Effector memory CD8-positive, alpha-beta T cell (primary cell): ENCODE results near the gene GRK1.

Experiments used
- ATAC-seq: fragments of 150-1000 bp; cut with Tn5 transposase; replicated peaks from 2 replicates; pipeline ENCODE4 v1.10.0; 2021; ENCODE audit warnings: mild to moderate bottlenecking, moderate library complexity
- DNase-seq, 3 experiments: peaks; one replicate each; pipeline ENCODE4 v3.0.0; 2021
- H3K27ac Mint-ChIP-seq, 2 donors: one replicate each; pipeline ENCODE4 v1.8.0; 2022; ENCODE audit warnings: mild to moderate bottlenecking in 2 of 2, mixed read lengths in 2 of 2, moderate library complexity in 2 of 2
- H3K27me3 Mint-ChIP-seq, 2 donors: one replicate each; pipeline ENCODE4 v1.8.0; 2022; ENCODE audit warnings: mixed read lengths in 2 of 2
- H3K36me3 Mint-ChIP-seq: one replicate; pipeline ENCODE4 v1.8.0; 2022; ENCODE audit warnings: mild to moderate bottlenecking, moderate library complexity, mixed read lengths; ENCODE audit not compliant: insufficient read depth
- H3K4me1 Mint-ChIP-seq, 2 donors: one replicate each; pipeline ENCODE4 v1.8.0; 2022; ENCODE audit warnings: low read depth in 2 of 2, mixed read lengths in 2 of 2
- H3K4me3 Mint-ChIP-seq, 2 donors: one replicate each; pipeline ENCODE4 v1.8.0; 2022; ENCODE audit warnings: mild to moderate bottlenecking in 2 of 2, mixed read lengths in 2 of 2, moderate library complexity in 2 of 2
- H3K9me3 Mint-ChIP-seq, 2 donors: one replicate each; pipeline ENCODE4 v1.8.0; 2022; ENCODE audit warnings: mixed read lengths in 2 of 2

The GRK1 gene

DNA sequence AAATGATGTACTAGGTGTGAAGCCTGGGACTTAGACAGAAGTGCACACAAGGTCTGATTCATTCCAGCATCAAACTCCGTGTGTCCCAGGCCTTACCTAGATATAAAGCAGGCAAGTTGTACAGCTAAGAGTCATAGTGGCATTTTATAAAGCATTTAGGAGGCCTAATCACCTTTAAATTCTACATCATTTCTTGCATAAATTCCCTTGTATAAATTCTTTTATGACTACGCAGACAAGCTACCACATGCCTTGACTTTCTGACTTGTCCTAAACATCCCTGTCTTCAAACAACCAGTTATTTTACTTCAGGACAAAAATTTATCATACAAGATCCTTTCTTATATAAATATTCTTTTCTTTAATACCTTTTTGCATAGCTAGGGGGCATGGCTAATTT lies 114.6 kb downstream of the GRK1 start:
- ATAC-seq = no peak
- Mint-ChIP-seq H3K4me3 (no peak overlapping the region), H3K36me3 (no peaks in the 10 kb centered on the region), H3K27me3 (peaks cover 48 to 55% of the 10 kb centered on the region in 2 donors), H3K4me1 (peaks cover 0 to 4% of the 10 kb centered on the region in 2 donors), H3K27ac (no peak overlapping the region), H3K9me3 (no peaks in the 10 kb centered on the region)
- DNase-seq = no peak

DNA sequence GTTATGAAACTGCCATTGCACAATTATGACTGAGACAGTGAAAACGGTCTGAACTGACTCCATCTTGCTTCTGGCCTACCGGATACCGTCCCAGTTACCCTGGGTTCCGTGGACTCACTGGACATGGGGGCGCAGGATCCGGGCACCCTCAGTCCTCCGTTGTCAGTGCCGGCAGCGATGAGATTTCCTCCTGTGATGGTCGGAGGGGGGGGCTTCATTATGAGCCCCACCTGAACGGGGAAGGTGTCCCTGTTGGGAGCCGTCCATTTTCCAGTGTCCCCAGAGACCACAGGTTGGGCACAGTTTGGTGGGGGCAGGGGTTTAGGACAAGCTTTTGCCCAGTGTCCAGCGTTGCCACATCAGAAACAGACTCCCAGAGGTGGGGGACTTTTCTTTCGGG lies 115.5 kb downstream of the GRK1 start:
- Mint-ChIP-seq H3K36me3 (no peaks in the 10 kb centered on the region), H3K27ac (no peak overlapping the region), H3K9me3 (no peaks in the 10 kb centered on the region), H3K27me3 (peaks cover 42 to 46% of the 10 kb centered on the region in 2 donors), H3K4me3 (no peak overlapping the region), H3K4me1 (peaks cover 0 to 4% of the 10 kb centered on the region in 2 donors)
- ATAC-seq (no peak), DNase-seq (no peak)

DNA sequence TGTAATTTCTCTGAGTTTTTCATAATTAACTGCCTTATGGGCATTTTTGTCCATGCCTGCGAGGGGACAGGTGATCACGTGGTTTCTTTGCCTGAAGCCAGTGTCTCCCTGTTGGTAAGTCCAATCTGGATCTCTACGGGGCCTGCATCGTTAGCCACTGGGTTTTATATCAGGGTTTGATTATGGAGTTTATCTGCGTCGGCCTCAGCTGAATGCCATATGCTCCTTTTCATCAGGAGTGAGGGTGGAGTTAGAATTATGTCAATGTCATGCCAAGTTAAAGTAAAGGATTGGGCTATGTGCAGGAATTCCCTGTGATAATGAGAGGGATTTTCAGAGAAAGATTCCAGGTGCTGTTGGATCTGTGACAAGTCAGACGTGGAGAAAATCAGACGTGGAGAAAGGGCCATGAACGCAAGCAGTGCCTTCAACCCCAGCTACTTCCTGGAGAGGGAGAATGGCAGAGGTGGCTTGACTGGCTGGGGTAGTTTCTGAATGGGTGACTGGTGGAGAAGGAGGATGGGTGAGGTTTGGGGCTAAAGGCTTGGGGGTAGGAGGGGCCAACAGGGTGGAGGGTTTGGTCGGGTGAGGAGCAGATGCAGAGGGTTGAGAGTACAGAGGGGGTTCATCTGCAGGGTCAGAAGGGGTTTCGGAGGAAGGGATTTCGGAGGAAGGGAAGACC lies 116.3 kb downstream of the GRK1 start:
- Mint-ChIP-seq H3K4me1 (peaks cover 0 to 4% of the 10 kb centered on the region in 2 donors), H3K9me3 (no peaks in the 10 kb centered on the region), H3K36me3 (no peaks in the 10 kb centered on the region), H3K27me3 (peaks cover 38 to 42% of the 10 kb centered on the region in 2 donors), H3K4me3 (no peak overlapping the region), H3K27ac (no peak overlapping the region)
- ATAC-seq (no peak), DNase-seq (no peak)

DNA sequence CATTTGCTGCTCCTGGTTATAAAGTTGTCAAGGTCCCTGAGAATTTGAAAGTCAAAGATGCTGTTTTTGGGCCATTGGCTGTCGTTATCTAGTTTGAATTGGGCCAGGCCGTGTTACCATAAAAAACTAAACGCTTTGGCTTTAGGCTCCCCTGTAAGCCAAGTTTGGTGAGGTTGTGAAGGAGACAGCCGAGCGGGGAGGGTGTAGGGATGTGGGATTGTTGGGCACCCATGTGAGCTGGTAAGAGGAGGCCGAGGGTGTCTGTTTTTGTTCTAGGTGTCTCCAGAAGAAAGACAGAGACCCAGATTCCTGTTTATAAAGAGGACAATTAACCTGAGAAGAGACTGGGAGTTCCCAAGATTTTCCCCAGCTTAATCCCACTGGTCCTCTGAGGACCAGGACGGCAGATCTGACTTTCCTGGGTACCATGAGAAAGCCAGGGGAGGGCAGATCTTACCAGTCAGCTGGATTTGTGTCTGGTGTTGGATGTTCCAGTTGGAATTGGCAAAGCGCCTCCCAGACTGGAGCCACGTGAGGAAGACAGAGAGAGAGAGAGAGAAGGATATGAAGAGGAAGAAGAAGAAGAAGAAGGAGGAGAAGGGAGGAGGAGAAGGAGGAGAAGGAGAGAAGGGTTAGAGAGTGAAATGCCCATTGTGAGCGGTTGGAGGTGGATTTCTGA lies 117.1 kb downstream of the GRK1 start:
- Mint-ChIP-seq H3K4me3 (no peak overlapping the region), H3K36me3 (no peaks in the 10 kb centered on the region), H3K27ac (no peak overlapping the region), H3K27me3 (peaks cover 35 to 39% of the 10 kb centered on the region in 2 donors), H3K4me1 (peaks cover 0 to 4% of the 10 kb centered on the region in 2 donors), H3K9me3 (no peaks in the 10 kb centered on the region)
- DNase-seq (no peak), ATAC-seq (no peak)

DNA sequence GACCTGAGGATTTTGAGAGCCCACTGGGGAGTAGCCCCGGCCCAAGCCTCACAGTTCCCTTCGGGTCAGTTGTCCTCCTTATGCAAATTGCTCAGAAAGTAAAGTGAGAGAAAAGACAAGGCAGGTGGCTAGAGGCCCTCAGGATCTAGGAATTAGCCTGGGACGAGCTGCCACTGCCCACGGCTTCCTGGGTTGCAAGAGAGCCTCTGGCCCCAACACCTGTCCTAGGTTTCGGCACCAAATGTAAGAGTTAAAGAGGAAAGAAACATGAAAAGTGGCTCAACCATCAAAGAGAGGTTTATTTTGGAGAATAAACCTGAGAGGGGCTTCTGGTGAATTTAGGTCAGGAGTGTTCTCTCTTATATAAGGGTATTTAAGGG lies 117.6 kb downstream of the GRK1 start:
- Mint-ChIP-seq H3K9me3 (no peaks in the 10 kb centered on the region), H3K36me3 (no peaks in the 10 kb centered on the region), H3K4me3 (no peak overlapping the region), H3K4me1 (peaks cover 0 to 4% of the 10 kb centered on the region in 2 donors), H3K27ac (no peak overlapping the region), H3K27me3 (peaks cover 34 to 38% of the 10 kb centered on the region in 2 donors)
- ATAC-seq = no peak
- DNase-seq = no peak

DNA sequence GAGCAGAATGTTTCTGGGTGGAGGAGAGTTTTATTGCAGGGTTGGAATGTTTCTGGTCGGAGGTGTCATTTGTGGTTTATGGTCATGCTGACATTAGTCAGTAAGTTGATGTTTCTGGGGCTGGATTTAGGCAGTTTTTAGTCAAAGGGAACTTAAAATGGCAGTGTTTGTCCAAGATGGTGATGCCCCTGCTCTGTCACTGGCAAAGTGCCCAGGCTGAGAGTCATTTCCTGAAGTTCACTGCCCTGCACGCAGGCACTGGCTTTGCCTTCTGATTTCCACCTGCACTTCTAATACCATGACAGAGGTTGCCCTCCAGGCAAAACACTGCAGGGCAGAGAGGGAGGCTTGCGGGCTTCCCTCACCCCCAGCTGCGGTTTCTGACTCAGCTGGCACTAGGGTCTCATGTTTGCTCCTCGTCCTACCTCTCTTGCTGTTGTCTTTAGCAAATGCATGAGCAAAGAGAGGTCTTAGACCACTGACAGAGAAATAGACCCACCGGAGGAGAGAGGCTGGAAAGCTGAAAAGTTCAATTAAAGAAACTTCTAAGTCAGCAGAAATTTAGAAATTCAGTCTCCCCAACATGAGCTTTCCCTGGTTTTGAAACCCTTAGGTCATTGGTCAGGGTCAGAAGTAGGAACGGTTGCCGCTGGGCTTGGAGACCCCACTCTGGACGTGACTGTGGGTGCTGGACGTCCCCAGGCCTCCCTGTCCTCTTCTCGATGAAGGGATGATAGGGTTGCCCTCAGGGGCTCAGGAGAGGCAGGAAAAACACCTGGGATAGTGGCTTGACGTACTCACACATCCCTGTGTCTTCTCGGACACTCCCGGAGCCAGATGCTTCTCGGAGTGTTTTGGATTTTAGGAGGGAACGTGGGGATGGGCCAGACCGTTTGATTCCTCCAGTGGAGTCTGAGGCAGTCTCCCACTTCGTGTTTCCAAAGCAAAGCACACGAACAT lies 118.3 kb downstream of the GRK1 start:
- Mint-ChIP-seq H3K27ac (no peak overlapping the region), H3K27me3 (peaks cover 34 to 38% of the 10 kb centered on the region in 2 donors), H3K36me3 (no peaks in the 10 kb centered on the region), H3K9me3 (no peaks in the 10 kb centered on the region), H3K4me3 (no peak overlapping the region), H3K4me1 (peaks cover 0 to 4% of the 10 kb centered on the region in 2 donors)
- no peak for DNase-seq
- ATAC-seq = no peak

DNA sequence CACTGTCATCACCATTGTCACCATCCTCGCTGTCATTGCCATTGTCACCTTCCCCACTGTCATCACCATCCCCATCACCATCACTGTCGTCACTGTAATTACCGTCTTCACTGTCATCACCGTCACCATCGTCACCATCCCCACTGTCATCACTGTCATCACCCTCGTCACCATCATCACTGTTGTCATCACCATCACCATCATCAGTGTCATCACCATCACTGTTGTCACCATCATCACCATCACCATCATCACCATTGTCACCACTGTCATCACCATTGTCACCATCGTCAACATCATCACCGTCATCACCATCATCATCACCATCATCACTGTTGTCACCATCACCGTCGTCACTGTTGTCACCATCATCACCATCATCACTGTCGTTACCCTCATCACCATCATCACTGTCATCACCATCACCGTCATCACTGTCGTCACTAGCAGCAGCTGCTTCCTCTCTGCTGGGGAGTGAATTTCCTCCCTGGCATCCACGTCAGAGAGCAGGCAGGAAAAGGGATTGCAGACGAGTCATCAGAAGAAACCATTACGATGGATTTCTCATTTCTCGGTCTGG lies 119.3 kb downstream of the GRK1 start:
- Mint-ChIP-seq H3K27ac (no peak overlapping the region), H3K4me1 (peaks cover 0 to 4% of the 10 kb centered on the region in 2 donors), H3K9me3 (no peaks in the 10 kb centered on the region), H3K27me3 (peaks cover 41% of the 10 kb centered on the region in 2 donors), H3K36me3 (no peaks in the 10 kb centered on the region), H3K4me3 (no peak overlapping the region)
- ATAC-seq (no peak), DNase-seq (no peak)
